SK-N-MC (cell line): Measurements from ENCODE around the gene ZDHHC16.

ENCODE experiments used
- EZH2 ChIP-seq: fragments of 200-600 bp; sonication (generic); IDR thresholded peaks from one replicate; pipeline ENCODE4 v1.6.1; 2017; ENCODE audit warnings: antibody characterized with exemption
- POLR2AphosphoS5 ChIP-seq: IDR thresholded peaks from 2 replicates; pipeline ENCODE4 v1.6.1; 2012; ENCODE audit warnings: mild to moderate bottlenecking, low read depth, low read length, borderline replicate concordance

- TF ChIP-seq EZH2 (no peak), POLR2AphosphoS5 (no peak)
These were observed 38.1 kb upstream of the ZDHHC16 start for GRCh38 chr10:97407952-97408248.
